ENCODE data around the gene MPDZ. TPM values are rescaled to one million over a fixed set of nuclear protein-coding genes. Genes with fewer than 3 reads are reported as not detected.

MPDZ gene
- total and polyA plus RNA-seq, 2 of the 4 experiments (the other 2 are of a cell fraction): 18.8 to 39.3 TPM

GRCh38 chr9:13268469-13268868 lies 11.0 kb downstream of the MPDZ start:
- 50% methylated on average over 7 of the region's 7 CpGs; no CpG with 5 or more reads in 1 of the 2 experiments for WGBS, 2 experiments (ENCODE audit: extremely low coverage in 2 of 2, insufficient read length in 1 of 2)
- in situ Hi-C loops (cut with MboI; ENCODE audit: low sequenced_read_pairs): no loop called here
- dilution Hi-C loops (cut with HindIII; ENCODE audit: low sequenced_read_pairs, unreplicated experiment): no loop called here
- H3K14ac ChIP-seq (replicated peaks; ENCODE audit: low read depth, low read length): no peak overlapping the region
- H2BK5ac ChIP-seq (ENCODE audit: low read depth, low read length, poor library complexity, severe bottlenecking): no peak overlapping the region
- no peak overlapping the region for H2AK5ac ChIP-seq (ENCODE audit: low read depth, low read length)
- H2AK9ac ChIP-seq (replicated peaks; ENCODE audit: low read depth, low read length, poor library complexity): no peak overlapping the region
- TF ChIP-seq RCOR1 (IDR thresholded peaks at IDR 0.05; ENCODE audit: insufficient replicate concordance, low read length) (peak; percentile 88), CHD1 (IDR thresholded peaks at IDR 0.05; ENCODE audit: low read depth, low read length) (no peak), MXI1 (IDR thresholded peaks at IDR 0.05; ENCODE audit: borderline replicate concordance, low read depth, low read length) (no peak), FOS (IDR thresholded peaks at IDR 0.05; ENCODE audit: low read depth, low read length) (peak; percentile 33; the same call in 1 of the 2 replicates), POLR2A (IDR thresholded peaks at IDR 0.05; ENCODE audit: low read depth, low read length) (no peak)
- H3K9me1 ChIP-seq (ENCODE audit: insufficient read depth, low read length): no peaks in the 10 kb centered on the region
- H2BK15ac ChIP-seq (ENCODE audit: low read depth, low read length): peak overlapping the region; percentile 28; the same call in 1 of the 3 replicates
- H3K27ac ChIP-seq (ENCODE audit: insufficient read depth, low read length): no peak overlapping the region
- DNase-seq: peak; percentile 56
- H2BK20ac ChIP-seq (ENCODE audit: low read depth, low read length): 0 out of 2 replicates have a peak overlapping the region, but pooled peaks have one; percentile 6
- H3K9ac ChIP-seq (ENCODE audit: low read depth, low read length): no peak overlapping the region
- H3K23ac ChIP-seq (ENCODE audit: low read depth, low read length): no peak overlapping the region
- intact Hi-C loops (cut with micrococcal nuclease): no loop called here
- peak overlapping the region; percentile 13; the same call in 1 of the 2 replicates for H3K18ac ChIP-seq (ENCODE audit: low read depth, low read length)
- no peak for ATAC-seq (ENCODE audit: low read depth)
- ChIA-PET CTCF (no interaction called here), POLR2A (ENCODE audit: unreplicated experiment) (no interaction called here)
- peak overlapping the region; percentile 70 for H2AFZ ChIP-seq (replicated peaks; ENCODE audit: low read length, poor library complexity)
- no peaks in the 10 kb centered on the region for H3K27me3 ChIP-seq (ENCODE audit: control insufficient read depth, insufficient read depth, low read length)
- peaks cover 19% of the 10 kb centered on the region for H4K20me1 ChIP-seq (ENCODE audit: insufficient read depth, low read length)
- peaks cover 19 to 54% of the 10 kb centered on the region in 2 experiments for H3K79me1 ChIP-seq (ENCODE audit: low read depth in 1 of 2, low read length in 2 of 2)
- no peak overlapping the region for H3K4ac ChIP-seq (ENCODE audit: low read depth, low read length)
- H3K56ac ChIP-seq (ENCODE audit: extremely low read depth, insufficient read depth, low read length): no peak overlapping the region
- H3K4me1 ChIP-seq (ENCODE audit: control insufficient read depth, insufficient read depth, low read length): peaks cover 2% of the 10 kb centered on the region; the same call in 1 of the 2 replicates
- H2BK120ac ChIP-seq (ENCODE audit: low read depth, low read length): no peak overlapping the region
- peaks cover 3% of the 10 kb centered on the region for H3K36me3 ChIP-seq (ENCODE audit: control insufficient read depth, insufficient read depth, low read length)
- H4K8ac ChIP-seq (ENCODE audit: low read depth in 2 of 2, low read length in 2 of 2): peak overlapping the region in 1 of 2 experiments; percentile 49; a peak in 1 of 4 replicates
- H3K4me2 ChIP-seq (ENCODE audit: low read depth, low read length): no peak overlapping the region
- peak overlapping the region; percentile 38; the same call in 1 of the 2 replicates for H4K91ac ChIP-seq (ENCODE audit: insufficient read depth, low read depth, low read length)
- no peak overlapping the region for H3K4me3 ChIP-seq (ENCODE audit: insufficient read depth, low read depth, low read length)
- H3K9me3 ChIP-seq (ENCODE audit: control insufficient read depth, insufficient read depth, low read length): peaks cover 2% of the 10 kb centered on the region; the same call in 1 of the 2 replicates
- no peak overlapping the region for H4K5ac ChIP-seq (ENCODE audit: low read depth, low read length)
- no TSS peak for BruUV-seq (replicated peaks)
